Vagina (tissue), 2 donors: Measurements from ENCODE around the gene F7. TPM values are rescaled to one million over a fixed set of nuclear protein-coding genes. Genes with fewer than 3 reads are reported as not detected.

Experiments
- DNase-seq, 2 donors: peaks; one replicate each; pipeline ENCODE4 v3.0.0-alpha.2; 2017; ENCODE audit errors: extremely low spot score in 2 of 2
- H3K27ac ChIP-seq: fragments of 200-600 bp; sonication (generic); one replicate; pipeline ENCODE4 v1.5.1; 2019
- H3K27me3 ChIP-seq: fragments of 200-600 bp; sonication (generic); one replicate; pipeline ENCODE4 v1.5.1; 2019
- H3K36me3 ChIP-seq, 2 donors: fragments of 200-600 bp; sonication (generic); one replicate each; pipeline ENCODE4 v1.5.1; 2017 to 2019
- H3K4me1 ChIP-seq: fragments of 200-600 bp; sonication (generic); one replicate; pipeline ENCODE4 v1.5.1; 2019
- H3K4me3 ChIP-seq, 2 donors: fragments of 200-600 bp; sonication (generic); 1 replicate in 1 of 2; 2 replicates in 1 of 2; pipeline ENCODE4 v1.5.1; 2016 to 2019
- H3K9me3 ChIP-seq: fragments of 200-600 bp; sonication (generic); one replicate; pipeline ENCODE4 v1.5.1; 2019
- POLR2A ChIP-seq, 2 donors: fragments of 450-650 bp; IDR thresholded peaks; one replicate each; pipeline ENCODE4 v1.6.1; 2017; ENCODE audit warnings: antibody characterized with exemption in 2 of 2, mild to moderate bottlenecking in 2 of 2, moderate library complexity in 2 of 2
- POLR2AphosphoS5 ChIP-seq, 2 donors: sonication (generic); formaldehyde crosslinking; IDR thresholded peaks; one replicate each; pipeline ENCODE4 v1.9.0; 2017; ENCODE audit warnings: antibody characterized with exemption in 2 of 2, mild to moderate bottlenecking in 2 of 2, low read depth in 1 of 2; ENCODE audit not compliant: insufficient read depth in 1 of 2
- intact Hi-C: fragments of 100-400 bp; cut with DNase I; formaldehyde crosslinking; loops from one replicate; pipeline ENCODE4 v1.15.1; 2023
- total RNA-seq: library from RNA; depleted of rRNA; stranded (reverse); fragments of >200 nt; gene quantifications from one replicate; pipeline ENCODE4 v1.2.3, GENCODE V29; 2016
- TF ChIP-seq, protein P1 (sequence below), 3 experiments: fragments of 450-650 bp in 2 of 3; fragments of 200-600 bp in 1 of 3; sonication (generic) in 1 of 3; IDR thresholded peaks; one replicate each; pipeline ENCODE4 v1.5.1; 2017 to 2019; ENCODE audit warnings: antibody characterized with exemption in 3 of 3, mild to moderate bottlenecking in 2 of 3, moderate library complexity in 2 of 3

Gene F7
- total RNA-seq, 1 donor from 2014 or later: not detected

DNA sequence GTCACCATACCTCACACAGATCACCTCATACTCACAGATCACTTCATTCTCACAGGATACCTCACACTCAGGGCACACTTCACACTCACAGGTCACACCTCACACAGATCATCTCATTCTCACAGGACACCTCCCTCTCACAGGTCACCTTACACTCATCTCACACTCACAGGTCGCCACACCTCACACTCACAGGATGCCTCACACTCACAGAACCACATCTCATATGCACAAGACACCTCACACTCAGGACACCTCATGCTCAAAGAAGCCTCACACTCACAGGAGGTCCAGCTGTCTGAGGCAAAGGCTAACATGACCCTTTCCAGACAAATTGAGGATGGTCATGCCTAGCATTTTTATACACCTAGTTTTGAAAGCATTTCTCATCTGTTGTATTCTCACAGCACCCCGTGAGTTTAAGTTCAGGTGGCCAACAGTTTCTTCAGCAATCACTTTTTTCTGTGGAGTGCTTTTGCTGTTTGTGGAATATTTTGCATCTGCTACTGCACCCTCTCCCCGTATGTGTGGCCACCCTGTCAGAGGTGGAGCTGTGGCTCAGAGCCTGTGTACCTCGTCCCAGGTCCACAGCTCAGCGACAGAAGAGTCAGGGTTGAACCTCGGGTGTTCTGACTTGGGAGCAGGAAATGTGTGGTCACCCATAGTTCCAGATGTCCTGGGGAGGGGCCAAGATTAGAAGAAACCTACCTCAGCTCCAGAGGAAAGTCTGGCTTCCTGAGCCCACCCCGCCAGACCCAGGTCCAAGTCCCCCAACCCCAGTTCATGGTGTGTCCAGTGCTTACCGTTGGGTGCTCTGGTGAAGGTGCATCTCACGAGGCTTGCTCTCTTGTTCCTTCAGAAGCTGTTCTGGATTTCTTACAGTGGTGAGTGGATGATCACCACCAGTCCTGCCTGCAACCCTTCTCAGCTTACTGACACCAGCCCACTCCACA lies 7.6 kb downstream of the F7 start:
- TF ChIP-seq, protein P1, sequence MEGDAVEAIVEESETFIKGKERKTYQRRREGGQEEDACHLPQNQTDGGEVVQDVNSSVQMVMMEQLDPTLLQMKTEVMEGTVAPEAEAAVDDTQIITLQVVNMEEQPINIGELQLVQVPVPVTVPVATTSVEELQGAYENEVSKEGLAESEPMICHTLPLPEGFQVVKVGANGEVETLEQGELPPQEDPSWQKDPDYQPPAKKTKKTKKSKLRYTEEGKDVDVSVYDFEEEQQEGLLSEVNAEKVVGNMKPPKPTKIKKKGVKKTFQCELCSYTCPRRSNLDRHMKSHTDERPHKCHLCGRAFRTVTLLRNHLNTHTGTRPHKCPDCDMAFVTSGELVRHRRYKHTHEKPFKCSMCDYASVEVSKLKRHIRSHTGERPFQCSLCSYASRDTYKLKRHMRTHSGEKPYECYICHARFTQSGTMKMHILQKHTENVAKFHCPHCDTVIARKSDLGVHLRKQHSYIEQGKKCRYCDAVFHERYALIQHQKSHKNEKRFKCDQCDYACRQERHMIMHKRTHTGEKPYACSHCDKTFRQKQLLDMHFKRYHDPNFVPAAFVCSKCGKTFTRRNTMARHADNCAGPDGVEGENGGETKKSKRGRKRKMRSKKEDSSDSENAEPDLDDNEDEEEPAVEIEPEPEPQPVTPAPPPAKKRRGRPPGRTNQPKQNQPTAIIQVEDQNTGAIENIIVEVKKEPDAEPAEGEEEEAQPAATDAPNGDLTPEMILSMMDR (IDR thresholded peaks at IDR 0.05): no peak
- TF ChIP-seq POLR2AphosphoS5 (IDR thresholded peaks at IDR 0.05; ENCODE audit: insufficient read depth in 1 of 2, low read depth in 1 of 2): no peak
- no peak for TF ChIP-seq POLR2A (IDR thresholded peaks at IDR 0.05)
- H3K4me3 ChIP-seq: no peak overlapping the region

DNA sequence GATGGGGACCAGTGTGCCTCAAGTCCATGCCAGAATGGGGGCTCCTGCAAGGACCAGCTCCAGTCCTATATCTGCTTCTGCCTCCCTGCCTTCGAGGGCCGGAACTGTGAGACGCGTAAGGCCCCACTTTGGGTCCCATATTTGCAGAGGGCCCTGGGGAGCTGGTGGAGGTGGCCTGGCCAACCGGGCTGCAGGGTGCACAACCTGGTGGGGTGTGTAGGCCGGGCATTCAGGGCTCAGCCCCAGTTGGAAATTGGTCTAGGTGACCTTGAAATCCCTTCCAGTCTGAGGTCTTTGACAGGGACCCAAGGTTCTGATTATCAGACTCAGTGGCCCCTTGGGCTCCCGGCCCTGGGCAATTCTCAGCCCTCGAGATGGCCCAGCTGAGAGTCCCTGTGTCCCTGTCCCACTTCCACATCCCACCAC lies 8.3 kb downstream of the F7 start:
- Histone ChIP-seq H3K36me3 (no peaks in the 10 kb centered on the region), H3K4me1 (peaks cover 17% of the 10 kb centered on the region), H3K9me3 (no peaks in the 10 kb centered on the region), H3K4me3 (no peak overlapping the region), H3K27ac (no peak overlapping the region), H3K27me3 (no peaks in the 10 kb centered on the region)
- DNase-seq: no peak
- TF ChIP-seq, protein P1 (IDR thresholded peaks at IDR 0.05): no peak
- intact Hi-C loops: no loop called here

More for the DNA sequence above, 7.6 kb downstream of the F7 start:
- H3K27ac ChIP-seq: no peak overlapping the region
- intact Hi-C loops: no loop called here
- DNase-seq: no peak
- H3K27me3 ChIP-seq: no peaks in the 10 kb centered on the region
- H3K4me1 ChIP-seq: peaks cover 17% of the 10 kb centered on the region
- H3K9me3 ChIP-seq: no peaks in the 10 kb centered on the region
- H3K36me3 ChIP-seq: no peaks in the 10 kb centered on the region

DNA sequence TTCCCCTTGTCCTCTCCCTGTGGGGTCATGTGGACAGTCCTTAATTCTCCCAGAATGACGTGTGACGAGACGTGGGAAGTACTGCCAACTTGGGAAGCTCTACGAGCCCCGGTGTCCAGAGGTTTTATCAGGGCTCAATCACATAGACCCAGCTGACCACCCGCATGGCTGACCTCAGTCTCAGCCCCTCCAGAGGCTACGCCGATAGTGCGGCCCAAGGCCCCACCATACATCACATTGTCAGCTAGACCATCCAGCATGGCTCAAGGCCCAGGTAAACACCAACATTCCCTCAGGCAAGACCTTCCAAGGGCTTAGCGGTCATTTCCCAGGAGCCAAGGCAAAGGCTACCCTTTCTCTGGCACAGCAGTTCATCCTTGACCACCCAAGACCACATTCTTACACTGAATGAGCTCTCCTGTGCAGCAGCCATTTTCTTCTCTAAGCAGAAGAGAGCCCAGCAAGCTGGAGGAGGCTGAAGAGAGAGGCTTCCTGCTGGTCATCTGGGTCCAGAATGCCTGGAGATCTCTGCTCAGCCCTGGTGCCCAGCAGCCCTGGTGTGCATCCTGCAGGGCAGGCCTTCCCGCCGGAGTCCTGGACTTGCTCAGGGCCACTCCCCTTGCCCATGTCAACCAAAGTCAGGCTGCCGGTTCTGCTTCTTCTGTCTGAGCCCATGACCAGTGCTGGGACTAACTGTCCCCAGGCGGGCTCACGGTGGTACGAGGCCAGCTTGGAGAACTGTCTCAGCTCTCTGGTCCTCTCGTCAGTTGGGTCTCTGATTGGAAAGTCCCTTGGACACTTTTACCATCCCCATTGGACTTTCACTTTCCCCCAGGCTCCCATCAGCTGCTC lies 9.1 kb downstream of the F7 start:
- peaks cover 14% of the 10 kb centered on the region for H3K4me1 ChIP-seq
- DNase-seq: no peak
- TF ChIP-seq POLR2AphosphoS5 (IDR thresholded peaks at IDR 0.05; ENCODE audit: insufficient read depth in 1 of 2, low read depth in 1 of 2) (no peak), POLR2A (IDR thresholded peaks at IDR 0.05) (no peak)
- TF ChIP-seq, protein P1 (IDR thresholded peaks at IDR 0.05): no peak
- no peaks in the 10 kb centered on the region for H3K9me3 ChIP-seq
- intact Hi-C loops: no loop called here
- H3K27ac ChIP-seq: no peak overlapping the region
- no peaks in the 10 kb centered on the region for H3K27me3 ChIP-seq
- H3K36me3 ChIP-seq: no peaks in the 10 kb centered on the region
- H3K4me3 ChIP-seq: no peak overlapping the region

DNA sequence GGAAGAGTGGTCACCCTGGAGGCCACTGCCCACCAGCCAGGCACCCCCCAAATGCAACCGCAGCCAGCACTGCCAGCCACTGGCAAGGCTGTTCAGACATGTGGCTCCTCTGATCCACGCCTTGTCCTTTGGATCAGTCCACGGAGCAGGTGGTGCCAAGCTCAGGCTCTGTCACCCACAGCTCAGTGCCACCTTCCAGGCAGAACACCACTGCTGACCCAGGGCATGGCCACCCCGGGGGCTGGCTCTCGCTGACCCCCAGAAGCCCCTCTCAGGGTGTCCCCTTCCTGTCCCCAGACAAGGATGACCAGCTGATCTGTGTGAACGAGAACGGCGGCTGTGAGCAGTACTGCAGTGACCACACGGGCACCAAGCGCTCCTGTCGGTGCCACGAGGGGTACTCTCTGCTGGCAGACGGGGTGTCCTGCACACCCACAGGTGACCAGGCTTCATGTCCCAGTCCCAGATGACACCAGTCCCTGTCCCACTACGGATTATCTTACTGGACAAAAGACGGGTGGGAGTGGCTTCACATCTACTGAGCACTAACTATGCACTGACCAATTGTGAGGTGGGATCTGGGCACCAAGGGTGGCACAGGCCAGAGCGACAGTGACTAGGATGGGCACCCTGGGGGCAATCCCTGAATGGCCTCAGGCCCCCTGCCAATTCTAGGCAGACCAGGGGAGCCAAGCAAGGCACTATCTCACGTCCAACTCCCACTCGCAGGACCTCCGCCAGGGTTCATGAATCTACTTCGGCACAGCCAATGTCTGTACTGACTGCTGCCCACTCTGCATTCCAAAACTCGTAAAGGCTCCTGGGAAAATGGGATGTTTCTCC lies 10.0 kb downstream of the F7 start:
- intact Hi-C loops: no loop called here
- Histone ChIP-seq H3K27me3 (no peaks in the 10 kb centered on the region), H3K9me3 (no peaks in the 10 kb centered on the region), H3K4me1 (peaks cover 5% of the 10 kb centered on the region), H3K27ac (no peak overlapping the region), H3K36me3 (no peaks in the 10 kb centered on the region), H3K4me3 (no peak overlapping the region)
- TF ChIP-seq POLR2A (IDR thresholded peaks at IDR 0.05) (no peak), POLR2AphosphoS5 (IDR thresholded peaks at IDR 0.05; ENCODE audit: insufficient read depth in 1 of 2, low read depth in 1 of 2) (no peak)
- TF ChIP-seq, protein P1 (IDR thresholded peaks at IDR 0.05): no peak
- no peak for DNase-seq
